IMR-90 (cell line): ENCODE results near the gene TCF4. TPM values are rescaled to one million over a fixed set of nuclear protein-coding genes. Genes with fewer than 3 reads are reported as not detected.
A peak's percentile ranks its signal among the peaks of the same experiment; 100 is the strongest.

Experiments used
- ATAC-seq: fragments of 200-7000 bp; cut with Tn5 transposase; 2 replicates; pipeline ENCODE4 v1.9.1; 2020; ENCODE audit warnings: low read depth, mild to moderate bottlenecking, moderate library complexity
- BruUV-seq: library from RNA; stranded (reverse); fragments of 400-500 nt; replicated peaks from 2 replicates; lab custom pipeline; 2021; lab: Mats Ljungman, UMichigan
- CTCF ChIA-PET: fragments of 300-600 bp; formaldehyde crosslinking; extraction: SDS; loops from one replicate; lab custom pipeline; 2021; ENCODE audit warnings: antibody characterized with exemption; lab: Yijun Ruan, JAX
- POLR2A ChIA-PET: fragments of 300-600 bp; sonication (Branson Sonifier 250); formaldehyde crosslinking; loops from one replicate; lab custom pipeline; 2022; ENCODE audit warnings: antibody characterized with exemption; ENCODE audit not compliant: unreplicated experiment; lab: Charles Lee
- DNase-seq: peaks from one replicate; pipeline ENCODE4 v3.0.0; 2013
- H2AFZ ChIP-seq: replicated peaks from 2 replicates; pipeline ENCODE3; 2013; ENCODE audit warnings: low read length, mild to moderate bottlenecking; ENCODE audit not compliant: poor library complexity
- H2AK5ac ChIP-seq: 2 replicates; pipeline ENCODE4 v1.6.1; 2013; ENCODE audit warnings: low read depth, low read length, inconsistent platforms
- H2AK9ac ChIP-seq: replicated peaks from 2 replicates; pipeline ENCODE3; 2013; ENCODE audit warnings: mild to moderate bottlenecking, low read depth, low read length, moderate library complexity; ENCODE audit not compliant: poor library complexity
- H2BK120ac ChIP-seq: 2 replicates; pipeline ENCODE4 v1.6.1; 2013; ENCODE audit warnings: low read depth, low read length, inconsistent platforms
- H2BK15ac ChIP-seq: 3 replicates; pipeline ENCODE4 v1.6.1; 2013; ENCODE audit warnings: low read depth, low read length, inconsistent platforms
- H2BK20ac ChIP-seq: 2 replicates; pipeline ENCODE4 v1.6.1; 2013; ENCODE audit warnings: low read depth, mild to moderate bottlenecking, inconsistent platforms, low read length, moderate library complexity
- H2BK5ac ChIP-seq: 2 replicates; pipeline ENCODE4 v1.6.1; 2013; ENCODE audit warnings: mild to moderate bottlenecking, low read depth, low read length, inconsistent platforms; ENCODE audit not compliant: poor library complexity, severe bottlenecking
- H3K14ac ChIP-seq: replicated peaks from 2 replicates; pipeline ENCODE4 v1.6.1; 2013; ENCODE audit warnings: low read depth, low read length, inconsistent platforms
- H3K18ac ChIP-seq: 2 replicates; pipeline ENCODE4 v1.6.1; 2013; ENCODE audit warnings: low read depth, low read length, control low read depth
- H3K23ac ChIP-seq: 2 replicates; pipeline ENCODE4 v1.6.1; 2013; ENCODE audit warnings: low read depth, low read length, inconsistent platforms
- H3K27ac ChIP-seq: 2 replicates; pipeline ENCODE4 v1.5.1; 2013; ENCODE audit warnings: mild to moderate bottlenecking, control low read depth, low read length; ENCODE audit not compliant: insufficient read depth
- H3K27me3 ChIP-seq: 2 replicates; pipeline ENCODE4 v1.6.1; 2013; ENCODE audit warnings: low read length; ENCODE audit not compliant: control insufficient read depth, insufficient read depth
- H3K36me3 ChIP-seq: 2 replicates; pipeline ENCODE4 v1.6.1; 2013; ENCODE audit warnings: low read length, mixed read lengths; ENCODE audit not compliant: control insufficient read depth, insufficient read depth
- H3K4ac ChIP-seq: 2 replicates; pipeline ENCODE4 v1.6.1; 2013; ENCODE audit warnings: low read depth, low read length, inconsistent platforms
- H3K4me1 ChIP-seq: 2 replicates; pipeline ENCODE4 v1.6.1; 2013; ENCODE audit warnings: low read length, mixed read lengths; ENCODE audit not compliant: control insufficient read depth, insufficient read depth
- H3K4me2 ChIP-seq: 2 replicates; pipeline ENCODE4 v1.6.1; 2013; ENCODE audit warnings: low read depth, mild to moderate bottlenecking, control low read depth, low read length, moderate library complexity
- H3K4me3 ChIP-seq: 2 replicates; pipeline ENCODE4 v1.5.1; 2013; ENCODE audit warnings: low read depth, mild to moderate bottlenecking, control low read depth, low read length, moderate library complexity; ENCODE audit not compliant: insufficient read depth
- H3K56ac ChIP-seq: 2 replicates; pipeline ENCODE4 v1.6.1; 2013; ENCODE audit warnings: low read length, inconsistent platforms; ENCODE audit not compliant: insufficient read depth; ENCODE audit errors: extremely low read depth
- H3K79me1 ChIP-seq, 2 experiments: 2 replicates each; pipeline ENCODE4 v1.6.1; 2013; ENCODE audit warnings: low read length in 2 of 2, inconsistent platforms in 1 of 2, low read depth in 1 of 2
- H3K9ac ChIP-seq: 2 replicates; pipeline ENCODE4 v1.6.1; 2013; ENCODE audit warnings: low read depth, low read length, control low read depth
- H3K9me1 ChIP-seq: 2 replicates; pipeline ENCODE4 v1.6.1; 2013; ENCODE audit warnings: low read length, inconsistent platforms; ENCODE audit not compliant: insufficient read depth
- H3K9me3 ChIP-seq: 2 replicates; pipeline ENCODE4 v1.6.1; 2013; ENCODE audit warnings: low read length; ENCODE audit not compliant: control insufficient read depth, insufficient read depth
- H4K20me1 ChIP-seq: 2 replicates; pipeline ENCODE4 v1.6.1; 2013; ENCODE audit warnings: low read length, inconsistent platforms; ENCODE audit not compliant: insufficient read depth
- H4K5ac ChIP-seq: 2 replicates; pipeline ENCODE4 v1.6.1; 2013; ENCODE audit warnings: mild to moderate bottlenecking, low read depth, low read length, control low read depth
- H4K8ac ChIP-seq, 2 experiments: 2 replicates each; pipeline ENCODE4 v1.6.1; 2013; ENCODE audit warnings: low read depth in 2 of 2, low read length in 2 of 2, control low read depth in 1 of 2, inconsistent platforms in 1 of 2
- H4K91ac ChIP-seq: 2 replicates; pipeline ENCODE4 v1.6.1; 2013; ENCODE audit warnings: low read depth, low read length, inconsistent platforms; ENCODE audit not compliant: insufficient read depth
- BHLHE40 ChIP-seq: fragments of 150-350 bp; IDR thresholded peaks from 2 replicates; pipeline ENCODE4 v1.6.1; 2016; ENCODE audit warnings: mild to moderate bottlenecking, low read depth, low read length
- CEBPB ChIP-seq: IDR thresholded peaks from 2 replicates; pipeline ENCODE4 v1.6.1; 2012; ENCODE audit warnings: low read depth, low read length, improper control_type of control experiment
- CHD1 ChIP-seq: IDR thresholded peaks from 2 replicates; pipeline ENCODE4 v1.6.1; 2012; ENCODE audit warnings: low read depth, low read length, improper control_type of control experiment
- FOS ChIP-seq: fragments of 150-350 bp; IDR thresholded peaks from 2 replicates; pipeline ENCODE4 v1.6.1; 2016; ENCODE audit warnings: low read depth, low read length
- MAFK ChIP-seq: IDR thresholded peaks from 2 replicates; pipeline ENCODE4 v1.6.1; 2012; ENCODE audit warnings: low read depth, low read length, improper control_type of control experiment
- MAZ ChIP-seq: IDR thresholded peaks from 2 replicates; pipeline ENCODE4 v1.6.1; 2012; ENCODE audit warnings: low read depth, mild to moderate bottlenecking, low read length, improper control_type of control experiment, moderate library complexity, borderline replicate concordance
- MXI1 ChIP-seq: IDR thresholded peaks from 2 replicates; pipeline ENCODE4 v1.6.1; 2012; ENCODE audit warnings: low read depth, mild to moderate bottlenecking, low read length, moderate library complexity, borderline replicate concordance
- NFE2L2 ChIP-seq: fragments of 150-350 bp; IDR thresholded peaks from 2 replicates; pipeline ENCODE4 v1.6.1; 2016; ENCODE audit warnings: low read depth, mild to moderate bottlenecking, low read length
- POLR2A ChIP-seq: IDR thresholded peaks from 2 replicates; pipeline ENCODE4 v1.6.1; 2012; ENCODE audit warnings: mild to moderate bottlenecking, low read depth, low read length
- RAD21 ChIP-seq: IDR thresholded peaks from 2 replicates; pipeline ENCODE4 v1.6.1; 2012; ENCODE audit warnings: low read length, improper control_type of control experiment
- RCOR1 ChIP-seq: IDR thresholded peaks from 2 replicates; pipeline ENCODE4 v1.6.1; 2012; ENCODE audit warnings: mild to moderate bottlenecking, low read length, improper control_type of control experiment; ENCODE audit not compliant: insufficient replicate concordance
- RFX5 ChIP-seq: IDR thresholded peaks from 2 replicates; pipeline ENCODE4 v1.8.0; 2012; ENCODE audit warnings: low read depth, mild to moderate bottlenecking, low read length, moderate library complexity
- SMC3 ChIP-seq: fragments of 150-350 bp; IDR thresholded peaks from 2 replicates; pipeline ENCODE4 v1.6.1; 2016; ENCODE audit warnings: low read depth, mild to moderate bottlenecking, antibody characterized with exemption, low read length, moderate library complexity
- WGBS, 2 experiments: methylation state at CpG; one replicate each; pipeline versions ENCODE4 v1.1.5 to v1.1.7; 2013; ENCODE audit warnings: missing lambda C conversion rate in 2 of 2; ENCODE audit not compliant: insufficient read length in 1 of 2; ENCODE audit errors: extremely low coverage in 2 of 2; 5-methylcytosine and 5-hydroxymethylcytosine counted together
- dilution Hi-C: fragments of 300-500 bp; cut with HindIII; formaldehyde crosslinking; loops from one replicate; pipeline ENCODE4 v1.14.3; 2018; ENCODE audit warnings: low sequenced_read_pairs; ENCODE audit not compliant: unreplicated experiment
- in situ Hi-C: fragments of 300-500 bp; cut with MboI; formaldehyde crosslinking; loops from 3 replicates; pipeline ENCODE4 v1.14.3; 2019; ENCODE audit warnings: low sequenced_read_pairs, inconsistent platforms, mixed read lengths
- intact Hi-C: fragments of 100-400 bp; cut with micrococcal nuclease; formaldehyde crosslinking; loops from 2 replicates; pipeline ENCODE4 v1.10.0; 2022
- polyA plus RNA-seq, 3 experiments: library from polyadenylated mRNA; depleted of rRNA; stranded (reverse); fragments of >200 nt; gene quantifications; 2 replicates each; pipeline ENCODE4 v1.2.3, GENCODE V29; 2012; ENCODE audit warnings: low replicate concordance in 1 of 3
- total RNA-seq: library from RNA; depleted of rRNA; stranded (reverse); fragments of >200 nt; gene quantifications from 2 replicates; pipeline ENCODE4 v1.2.3, GENCODE V29; 2012
- TF ChIP-seq, protein P1 (sequence below): fragments of 150-350 bp; IDR thresholded peaks from 2 replicates; pipeline ENCODE4 v1.6.1; 2017; ENCODE audit warnings: mild to moderate bottlenecking, antibody characterized with exemption, low read length, low read depth
- TF ChIP-seq, protein P2 (sequence below): conservative IDR thresholded peaks from 2 replicates; pipeline ENCODE4 v1.5.1; 2012; ENCODE audit warnings: mild to moderate bottlenecking, low read depth, low read length, improper control_type of control experiment

Gene TCF4
- total and polyA plus RNA-seq, 2 of the 4 experiments (the other 2 are of a cell fraction): 30.0 to 87.1 TPM

DNA sequence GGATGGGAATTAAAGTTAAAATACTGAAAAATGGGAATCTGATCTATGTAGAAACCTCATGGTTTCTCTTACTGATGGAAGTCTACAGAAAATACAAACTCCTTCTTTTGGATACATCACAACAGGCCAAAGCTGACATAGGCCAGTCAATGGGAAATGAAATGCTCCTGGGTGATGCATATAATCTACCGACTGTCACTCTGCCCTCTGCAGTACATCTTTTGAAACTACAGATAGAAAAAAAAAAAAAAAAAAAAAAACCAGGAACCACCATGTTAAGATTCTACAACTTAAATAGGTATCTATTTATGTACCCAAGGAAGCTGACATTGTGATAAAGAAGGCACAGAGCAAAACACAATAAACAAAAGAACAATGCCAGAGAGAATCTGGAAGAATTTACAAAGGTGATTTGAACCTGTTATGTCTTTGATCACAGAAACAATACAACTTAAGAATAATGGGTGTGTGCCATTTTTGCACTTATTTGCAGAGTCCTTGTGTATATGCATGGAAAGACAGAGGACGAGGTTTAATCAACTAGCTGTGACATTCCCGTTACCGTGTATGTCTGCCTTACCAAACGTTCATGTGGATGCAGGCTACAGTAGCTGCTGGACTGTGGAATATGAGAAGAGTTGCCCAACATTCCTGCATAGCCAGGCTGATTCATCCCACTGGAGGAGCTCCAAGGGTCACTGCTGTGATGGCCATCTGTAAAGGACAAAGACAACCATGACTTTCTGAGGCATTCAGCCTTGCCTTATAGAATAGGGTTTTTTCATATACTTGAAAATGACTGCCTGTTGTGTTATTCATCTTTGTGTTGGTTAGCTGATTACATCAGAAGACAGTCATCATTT lies 312.7 kb downstream of the TCF4 start:
- H3K27me3 ChIP-seq: no peaks in the 10 kb centered on the region
- ChIA-PET POLR2A (interaction anchor here (0.6 kb wide), 1 partner anchor 1051 kb away, joined by 4 read pairs; the partner anchor contains the start of gene MBD2), CTCF (interaction anchor here (0.6 to 2.3 kb wide), 9 partner anchors 12 to 1373 kb away, joined by 3 to 11 read pairs (median 4); no protein-coding TSS in a partner anchor)
- no peak overlapping the region for H3K4ac ChIP-seq
- 0 out of 2 replicates have a peak, but pooled peaks cover 3% of the 10 kb centered on the region for H4K20me1 ChIP-seq
- TF ChIP-seq MAFK (no peak), CHD1 (no peak), FOS (peak; percentile 60), POLR2A (no peak), MXI1 (no peak), MAZ (no peak), RFX5 (no peak), RAD21 (no peak), RCOR1 (no peak), NFE2L2 (no peak), CEBPB (peak; percentile 95), SMC3 (no peak), BHLHE40 (no peak)
- TF ChIP-seq, protein P1, sequence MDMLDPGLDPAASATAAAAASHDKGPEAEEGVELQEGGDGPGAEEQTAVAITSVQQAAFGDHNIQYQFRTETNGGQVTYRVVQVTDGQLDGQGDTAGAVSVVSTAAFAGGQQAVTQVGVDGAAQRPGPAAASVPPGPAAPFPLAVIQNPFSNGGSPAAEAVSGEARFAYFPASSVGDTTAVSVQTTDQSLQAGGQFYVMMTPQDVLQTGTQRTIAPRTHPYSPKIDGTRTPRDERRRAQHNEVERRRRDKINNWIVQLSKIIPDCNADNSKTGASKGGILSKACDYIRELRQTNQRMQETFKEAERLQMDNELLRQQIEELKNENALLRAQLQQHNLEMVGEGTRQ: no peak
- TF ChIP-seq, protein P2, sequence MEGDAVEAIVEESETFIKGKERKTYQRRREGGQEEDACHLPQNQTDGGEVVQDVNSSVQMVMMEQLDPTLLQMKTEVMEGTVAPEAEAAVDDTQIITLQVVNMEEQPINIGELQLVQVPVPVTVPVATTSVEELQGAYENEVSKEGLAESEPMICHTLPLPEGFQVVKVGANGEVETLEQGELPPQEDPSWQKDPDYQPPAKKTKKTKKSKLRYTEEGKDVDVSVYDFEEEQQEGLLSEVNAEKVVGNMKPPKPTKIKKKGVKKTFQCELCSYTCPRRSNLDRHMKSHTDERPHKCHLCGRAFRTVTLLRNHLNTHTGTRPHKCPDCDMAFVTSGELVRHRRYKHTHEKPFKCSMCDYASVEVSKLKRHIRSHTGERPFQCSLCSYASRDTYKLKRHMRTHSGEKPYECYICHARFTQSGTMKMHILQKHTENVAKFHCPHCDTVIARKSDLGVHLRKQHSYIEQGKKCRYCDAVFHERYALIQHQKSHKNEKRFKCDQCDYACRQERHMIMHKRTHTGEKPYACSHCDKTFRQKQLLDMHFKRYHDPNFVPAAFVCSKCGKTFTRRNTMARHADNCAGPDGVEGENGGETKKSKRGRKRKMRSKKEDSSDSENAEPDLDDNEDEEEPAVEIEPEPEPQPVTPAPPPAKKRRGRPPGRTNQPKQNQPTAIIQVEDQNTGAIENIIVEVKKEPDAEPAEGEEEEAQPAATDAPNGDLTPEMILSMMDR: 0 out of 2 replicates have a peak, but pooled peaks have one; percentile 20
- peak overlapping the region; percentile 14; the same call in 1 of the 2 replicates for H3K4me2 ChIP-seq
- H3K23ac ChIP-seq: no peak overlapping the region
- 56% methylated on average over 3 of the region's 5 CpGs; no CpG with 5 or more reads in 1 of the 2 experiments for WGBS, 2 experiments
- H3K27ac ChIP-seq: no peak overlapping the region
- no peak overlapping the region for H3K18ac ChIP-seq
- H3K14ac ChIP-seq: no peak overlapping the region
- H3K9me3 ChIP-seq: no peaks in the 10 kb centered on the region
- H3K36me3 ChIP-seq: peaks cover 5% of the 10 kb centered on the region
- dilution Hi-C loops (no loop called here), in situ Hi-C loops (no loop called here), intact Hi-C loops (no loop called here)
- H2BK20ac ChIP-seq: no peak overlapping the region
- H4K91ac ChIP-seq: no peak overlapping the region
- peak; percentile 84 for ATAC-seq
- no peak overlapping the region for H3K56ac ChIP-seq
- H2AK9ac ChIP-seq: no peak overlapping the region
- H2BK5ac ChIP-seq: peak overlapping the region; percentile 25
- no peak overlapping the region for H2BK15ac ChIP-seq
- no peak overlapping the region for H2AK5ac ChIP-seq
- H3K79me1 ChIP-seq: peaks cover 22 to 52% of the 10 kb centered on the region in 2 experiments
- peaks cover 2% of the 10 kb centered on the region for H3K4me1 ChIP-seq
- H4K8ac ChIP-seq: no peak overlapping the region
- H3K9ac ChIP-seq: no peak overlapping the region
- DNase-seq: peak; percentile 82
- peaks cover 11% of the 10 kb centered on the region for H3K9me1 ChIP-seq
- BruUV-seq: no TSS peak
- no peak overlapping the region for H3K4me3 ChIP-seq
- no peak overlapping the region for H2BK120ac ChIP-seq
- no peak overlapping the region for H2AFZ ChIP-seq
- H4K5ac ChIP-seq: no peak overlapping the region; the same call in 1 of the 2 replicates
